ENCODE measurements around the gene PTPN2. TPM values are rescaled to one million over a fixed set of nuclear protein-coding genes. Genes with fewer than 3 reads are reported as not detected.

PTPN2 gene
- total and polyA plus RNA-seq, 2 experiments from 2014 or later = 49.9 to 65.5 TPM

GRCh38 chr18:12872408-12872807, 11.6 kb downstream of the PTPN2 start:
- no peaks in the 10 kb centered on the region for H3K9me2 ChIP-seq (ENCODE audit: insufficient read depth)
- no peak overlapping the region for H3K27ac ChIP-seq (ENCODE audit: low read depth)

More at GRCh38 chr18:12872408-12872807, 11.6 kb downstream of the PTPN2 start:
- H3K27ac Mint-ChIP-seq = no peak overlapping the region
- Histone ChIP-seq H3K36me3 (ENCODE audit: insufficient read depth) (no peaks in the 10 kb centered on the region; the same call in 1 of the 2 replicates), H2AFZ (no peak overlapping the region), H4K20me1 (replicated peaks; ENCODE audit: insufficient read depth) (peaks cover 16% of the 10 kb centered on the region), H3K27me3 (ENCODE audit: insufficient read depth) (no peaks in the 10 kb centered on the region), H3K4me3 (no peak overlapping the region), H3K79me2 (replicated peaks; ENCODE audit: insufficient read depth) (peaks cover 82% of the 10 kb centered on the region), H3K4me2 (no peak overlapping the region), H3F3A (replicated peaks; ENCODE audit: low read depth) (no peaks in the 10 kb centered on the region), H3K4me1 (ENCODE audit: insufficient read depth) (peaks cover 7% of the 10 kb centered on the region; the same call in 1 of the 2 replicates)
- no peaks in the 10 kb centered on the region for H3K27me3 Mint-ChIP-seq (ENCODE audit: insufficient read depth, low read depth, poor library complexity)
- peaks cover 14% of the 10 kb centered on the region; the same call in 2 of the 3 replicates for H3K9me3 Mint-ChIP-seq
- peaks cover 28% of the 10 kb centered on the region for H3K36me3 Mint-ChIP-seq (ENCODE audit: low read depth)
- ATAC-seq = no peak
- TF ChIP-seq EZH2 (IDR thresholded peaks at IDR 0.05; ENCODE audit: low read depth, unreplicated experiment) (no peak), ZNF114 (CRISPR knock-in tag; IDR thresholded peaks at IDR 0.05) (no peak), STAT1 (IDR thresholded peaks at IDR 0.05; ENCODE audit: unreplicated experiment) (no peak), ETS1 (IDR thresholded peaks at IDR 0.05) (no peak), REST (IDR thresholded peaks at IDR 0.05; ENCODE audit: unreplicated experiment) (no peak), EZH2phosphoT487 (IDR thresholded peaks at IDR 0.05; ENCODE audit: unreplicated experiment) (no peak), CTCF (conservative IDR thresholded peaks at IDR 0.05; ENCODE audit: low read depth in 2 of 2) (no peak), POLR2AphosphoS5 (IDR thresholded peaks at IDR 0.05; ENCODE audit: low read depth) (no peak), CREB1 (CRISPR knock-in tag; IDR thresholded peaks at IDR 0.05; ENCODE audit: low read depth) (no peak), ZNF331 (CRISPR knock-in tag; IDR thresholded peaks at IDR 0.05; ENCODE audit: low read depth) (no peak), ZNF462 (CRISPR knock-in tag; IDR thresholded peaks at IDR 0.05) (no peak), NANOG (IDR thresholded peaks at IDR 0.05; ENCODE audit: borderline replicate concordance) (no peak), JUNB (IDR thresholded peaks at IDR 0.05; ENCODE audit: unreplicated experiment) (no peak)
- no peak for DNase-seq (ENCODE audit: low spot score)
- H3K4me3 Mint-ChIP-seq = no peak overlapping the region
- peaks cover 9% of the 10 kb centered on the region for H3K4me1 Mint-ChIP-seq

All from GM23338 (cell line).